MM.1S (cell line): ENCODE results near the gene SMG6.

Source experiments
- EZH2 ChIP-seq: fragments of 300-600 bp; sonication (generic); optimal IDR thresholded peaks from 2 replicates; pipeline ENCODE3; 2017; ENCODE audit warnings: low read depth, mild to moderate bottlenecking, antibody characterized with exemption, low read length, mixed read lengths
- TF ChIP-seq, protein P1 (sequence below): fragments of 300-600 bp; sonication (generic); IDR thresholded peaks from 2 replicates; pipeline ENCODE4 v1.5.1; 2016; ENCODE audit warnings: antibody characterized with exemption, low read length, mixed read lengths

- TF ChIP-seq, protein P1, sequence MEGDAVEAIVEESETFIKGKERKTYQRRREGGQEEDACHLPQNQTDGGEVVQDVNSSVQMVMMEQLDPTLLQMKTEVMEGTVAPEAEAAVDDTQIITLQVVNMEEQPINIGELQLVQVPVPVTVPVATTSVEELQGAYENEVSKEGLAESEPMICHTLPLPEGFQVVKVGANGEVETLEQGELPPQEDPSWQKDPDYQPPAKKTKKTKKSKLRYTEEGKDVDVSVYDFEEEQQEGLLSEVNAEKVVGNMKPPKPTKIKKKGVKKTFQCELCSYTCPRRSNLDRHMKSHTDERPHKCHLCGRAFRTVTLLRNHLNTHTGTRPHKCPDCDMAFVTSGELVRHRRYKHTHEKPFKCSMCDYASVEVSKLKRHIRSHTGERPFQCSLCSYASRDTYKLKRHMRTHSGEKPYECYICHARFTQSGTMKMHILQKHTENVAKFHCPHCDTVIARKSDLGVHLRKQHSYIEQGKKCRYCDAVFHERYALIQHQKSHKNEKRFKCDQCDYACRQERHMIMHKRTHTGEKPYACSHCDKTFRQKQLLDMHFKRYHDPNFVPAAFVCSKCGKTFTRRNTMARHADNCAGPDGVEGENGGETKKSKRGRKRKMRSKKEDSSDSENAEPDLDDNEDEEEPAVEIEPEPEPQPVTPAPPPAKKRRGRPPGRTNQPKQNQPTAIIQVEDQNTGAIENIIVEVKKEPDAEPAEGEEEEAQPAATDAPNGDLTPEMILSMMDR = no peak
- TF ChIP-seq EZH2 = no peak
Observed at GRCh38 chr17:2177235-2177811, 126.3 kb downstream of the SMG6 start.
